ENCODE results near the gene SRCIN1.
"Not testable (repeated sequence)": the region's sequence is repeated elsewhere in the genome, so short reads cannot be mapped to it uniquely, and the experiment has no call there.

SRCIN1 gene

DNA sequence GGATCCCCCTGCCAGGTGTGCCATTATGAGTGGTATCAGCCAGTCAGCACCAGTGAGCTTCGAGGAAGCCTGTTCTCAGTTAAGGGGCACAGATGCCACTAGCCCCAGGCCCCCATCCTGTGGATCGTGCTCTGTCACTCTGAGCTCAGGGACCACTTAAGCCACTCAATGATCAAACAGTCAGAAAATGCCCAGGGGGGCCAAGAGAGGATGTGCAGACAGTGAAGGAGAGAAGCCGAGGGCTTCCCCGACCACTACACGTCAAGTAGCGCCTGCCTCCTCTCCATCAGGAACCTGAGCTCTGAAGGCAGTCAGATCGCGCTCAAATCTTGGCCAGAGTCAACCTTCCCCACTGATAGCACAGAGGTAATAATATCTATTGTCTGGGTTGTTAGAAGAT lies 79.2 kb downstream of the SRCIN1 start:
- DNase-seq (ENCODE audit: low read depth in 1 of 2, low spot score in 1 of 2): not testable (repeated sequence)

DNA sequence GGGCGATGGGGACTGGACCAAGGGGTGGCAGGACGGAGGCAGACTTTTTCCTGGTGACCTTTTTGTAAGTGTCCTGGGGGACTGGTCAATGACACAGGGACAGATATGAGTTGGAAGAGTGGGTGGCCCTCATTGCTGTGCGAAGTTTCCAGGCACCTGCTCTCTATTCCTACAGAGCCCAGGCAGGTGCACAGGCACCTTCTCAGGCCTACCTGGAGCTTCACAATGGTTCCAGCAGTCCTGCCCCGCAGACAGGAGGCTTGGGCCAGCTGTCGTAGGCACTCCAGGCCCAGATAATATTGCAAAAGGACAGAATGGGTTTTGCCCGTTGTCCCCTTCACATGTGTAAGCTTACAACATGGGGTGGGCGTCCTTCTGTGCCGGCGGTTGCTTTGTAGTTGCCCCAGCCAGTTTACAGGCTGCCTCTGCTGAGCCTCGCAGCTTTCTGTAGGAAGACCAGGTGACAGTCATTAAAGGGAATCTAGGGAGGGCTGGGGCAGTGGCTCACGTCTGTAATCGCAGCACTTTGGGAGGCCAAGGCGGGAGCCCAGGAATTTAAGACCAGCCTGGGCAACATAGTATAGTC lies 93.2 kb downstream of the SRCIN1 start:
- no peak for DNase-seq (ENCODE audit: low read depth in 1 of 2, low spot score in 1 of 2)

DNA sequence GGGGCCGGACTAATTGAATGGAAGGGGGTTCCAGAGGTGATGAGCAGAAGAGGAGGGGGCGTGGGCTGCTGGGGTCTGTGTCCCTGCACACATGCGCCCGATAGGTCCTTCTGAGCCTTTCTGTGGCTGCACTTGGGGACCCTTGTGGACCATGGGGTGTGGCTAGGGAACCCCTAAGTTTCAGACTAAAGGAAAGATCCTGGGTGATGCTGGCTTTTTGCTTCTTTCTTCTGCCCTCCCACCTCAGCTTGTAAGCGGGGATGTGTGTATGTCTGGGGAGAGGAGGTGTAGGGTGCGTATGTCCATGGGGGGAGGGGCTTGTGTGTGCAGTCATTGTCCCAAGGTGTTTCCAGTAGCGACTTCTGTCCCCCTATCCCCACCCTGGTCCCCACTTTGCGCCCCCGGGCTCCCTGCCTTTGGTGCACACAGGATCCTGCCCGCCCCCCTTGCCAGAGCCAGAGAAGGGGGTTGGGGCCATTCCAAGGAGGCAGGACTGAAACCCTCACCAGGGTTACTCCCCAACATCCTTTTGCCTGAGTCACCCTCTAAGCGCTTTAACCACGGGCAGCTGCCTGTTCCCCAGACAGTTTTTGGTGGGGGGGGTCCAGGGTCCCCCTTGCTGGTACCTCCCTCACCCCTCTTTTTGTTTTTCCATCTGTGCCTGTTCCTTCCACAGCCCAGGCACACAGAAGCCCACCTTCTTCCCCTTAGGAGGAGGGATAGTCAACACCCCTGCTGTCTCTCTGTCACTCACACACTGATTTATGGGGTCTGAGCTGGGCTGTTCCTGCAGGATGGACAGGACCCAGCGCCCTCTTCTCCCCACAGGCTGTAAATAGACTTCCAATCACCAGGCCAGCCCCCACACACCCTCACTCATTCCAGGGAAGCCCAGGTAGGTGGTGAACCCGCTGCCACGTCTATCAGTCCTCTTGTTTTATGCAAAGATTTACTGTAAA lies 94.3 kb downstream of the SRCIN1 start:
- DNase-seq (ENCODE audit: low read depth in 1 of 2, low spot score in 1 of 2): no peak

DNA sequence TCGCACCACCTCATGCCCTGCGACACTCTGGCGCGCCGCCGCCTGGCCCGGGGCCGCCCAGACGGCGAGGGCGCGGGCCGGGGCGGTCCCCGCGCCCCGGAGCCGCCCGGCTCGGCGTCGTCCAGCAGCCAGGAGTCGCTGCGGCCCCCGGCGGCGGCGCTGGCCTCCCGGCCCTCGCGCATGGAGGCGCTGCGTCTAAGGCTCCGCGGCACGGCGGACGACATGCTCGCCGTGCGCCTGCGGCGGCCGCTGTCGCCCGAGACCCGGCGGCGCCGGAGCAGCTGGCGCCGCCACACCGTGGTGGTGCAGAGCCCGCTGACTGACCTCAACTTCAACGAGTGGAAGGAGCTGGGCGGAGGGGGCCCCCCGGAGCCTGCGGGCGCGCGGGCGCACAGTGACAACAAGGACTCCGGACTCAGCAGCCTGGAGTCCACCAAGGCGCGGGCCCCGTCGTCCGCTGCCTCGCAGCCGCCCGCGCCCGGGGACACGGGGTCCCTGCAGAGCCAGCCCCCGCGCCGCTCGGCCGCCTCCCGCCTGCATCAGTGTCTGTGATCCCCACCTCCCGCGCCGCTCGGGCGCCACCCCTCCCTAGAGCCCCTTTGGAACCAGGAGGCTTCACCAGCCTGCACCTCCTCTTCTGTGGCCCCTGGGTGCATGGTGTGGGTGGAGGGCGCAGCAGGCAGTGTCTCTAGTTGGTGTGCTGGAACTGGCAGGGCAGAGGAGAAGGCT lies 95.2 kb downstream of the SRCIN1 start:
- no peak for DNase-seq (ENCODE audit: low read depth in 1 of 2, low spot score in 1 of 2)

DNA sequence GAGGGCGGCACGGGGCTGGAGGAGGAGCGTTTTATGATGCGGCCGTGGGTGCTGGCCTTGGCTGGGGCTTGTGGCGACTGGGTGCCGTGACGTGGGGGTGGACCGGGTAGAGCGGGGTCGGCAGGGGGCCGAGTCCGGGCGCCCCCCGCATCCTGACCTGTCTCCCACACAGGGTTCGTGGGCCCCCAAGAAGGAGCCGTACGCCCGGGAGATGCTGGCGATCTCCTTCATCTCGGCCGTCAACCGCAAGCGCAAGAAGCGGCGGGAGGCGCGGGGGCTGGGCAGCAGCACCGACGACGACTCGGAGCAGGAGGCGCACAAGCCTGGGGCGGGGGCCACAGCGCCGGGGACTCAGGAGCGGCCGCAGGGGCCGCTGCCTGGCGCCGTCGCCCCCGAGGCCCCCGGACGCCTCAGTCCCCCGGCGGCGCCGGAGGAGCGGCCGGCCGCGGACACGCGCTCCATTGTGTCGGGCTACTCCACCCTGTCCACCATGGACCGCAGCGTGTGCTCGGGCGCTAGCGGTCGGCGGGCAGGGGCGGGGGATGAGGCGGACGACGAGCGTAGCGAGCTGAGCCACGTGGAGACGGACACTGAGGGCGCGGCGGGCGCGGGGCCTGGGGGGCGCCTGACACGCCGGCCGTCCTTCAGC lies 95.9 kb downstream of the SRCIN1 start:
- no peak for DNase-seq (ENCODE audit: low read depth in 1 of 2, low spot score in 1 of 2)

DNA sequence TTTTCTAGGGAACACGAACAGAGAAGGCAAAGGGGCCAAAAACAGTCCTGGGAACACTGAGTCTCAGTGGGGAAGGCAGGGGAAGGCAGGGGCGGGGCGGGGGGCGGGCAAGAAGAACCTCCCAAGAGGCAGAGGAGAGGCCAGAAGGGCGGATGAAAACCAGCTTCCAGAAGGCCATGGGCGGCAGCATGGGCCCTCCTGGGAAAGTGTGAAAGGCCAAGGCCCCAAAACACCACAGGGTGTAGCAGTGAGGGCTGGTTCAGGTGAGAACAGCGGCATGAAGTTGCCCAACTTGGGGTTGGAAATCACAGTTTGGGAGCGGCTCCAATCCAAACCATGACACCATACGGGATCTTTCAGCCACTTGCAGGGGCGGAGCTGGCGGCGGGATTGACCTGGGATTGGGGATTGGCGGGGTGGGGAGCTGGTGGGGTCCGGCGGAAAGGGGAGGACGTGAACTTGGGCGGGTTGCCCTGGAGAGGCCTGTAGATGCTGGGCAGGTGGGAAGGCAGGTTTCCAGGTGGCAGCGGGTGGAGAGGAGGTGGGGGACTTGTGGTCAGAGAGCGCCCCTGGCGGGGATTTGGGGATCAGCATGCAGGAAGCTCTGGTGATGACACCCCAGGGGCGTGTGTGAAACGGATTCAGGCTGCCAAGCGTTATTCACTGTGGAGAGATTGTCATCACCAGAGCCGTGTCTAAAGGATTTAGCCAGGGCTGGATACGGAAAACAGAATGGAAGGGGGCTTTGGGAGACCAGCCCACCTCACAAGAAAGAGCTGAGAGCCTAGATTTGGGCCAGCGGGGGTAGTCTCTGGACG lies 96.6 kb downstream of the SRCIN1 start:
- DNase-seq (ENCODE audit: low read depth in 1 of 2, low spot score in 1 of 2): peak; percentile 28 to 62

DNA sequence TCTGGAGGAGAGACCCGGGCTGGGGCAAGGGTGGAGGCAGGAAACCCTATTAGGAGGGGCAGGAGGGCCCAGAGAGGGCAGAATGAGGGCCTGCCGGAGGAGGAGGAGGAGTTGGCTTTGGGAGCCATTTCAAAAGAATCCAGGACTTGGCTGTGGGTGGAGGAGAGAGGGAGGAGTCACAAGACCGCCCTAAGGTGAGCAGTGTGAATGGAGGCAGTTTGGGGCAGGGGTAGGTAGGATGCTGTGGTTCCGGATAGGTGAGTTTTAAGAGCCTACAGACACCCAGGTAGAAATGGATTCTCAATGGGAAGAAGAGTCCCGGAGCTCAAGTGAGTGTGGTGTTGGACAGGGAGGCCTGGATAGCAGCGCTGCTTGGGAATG lies 97.2 kb downstream of the SRCIN1 start:
- DNase-seq (ENCODE audit: low read depth in 1 of 2, low spot score in 1 of 2): no peak

DNA sequence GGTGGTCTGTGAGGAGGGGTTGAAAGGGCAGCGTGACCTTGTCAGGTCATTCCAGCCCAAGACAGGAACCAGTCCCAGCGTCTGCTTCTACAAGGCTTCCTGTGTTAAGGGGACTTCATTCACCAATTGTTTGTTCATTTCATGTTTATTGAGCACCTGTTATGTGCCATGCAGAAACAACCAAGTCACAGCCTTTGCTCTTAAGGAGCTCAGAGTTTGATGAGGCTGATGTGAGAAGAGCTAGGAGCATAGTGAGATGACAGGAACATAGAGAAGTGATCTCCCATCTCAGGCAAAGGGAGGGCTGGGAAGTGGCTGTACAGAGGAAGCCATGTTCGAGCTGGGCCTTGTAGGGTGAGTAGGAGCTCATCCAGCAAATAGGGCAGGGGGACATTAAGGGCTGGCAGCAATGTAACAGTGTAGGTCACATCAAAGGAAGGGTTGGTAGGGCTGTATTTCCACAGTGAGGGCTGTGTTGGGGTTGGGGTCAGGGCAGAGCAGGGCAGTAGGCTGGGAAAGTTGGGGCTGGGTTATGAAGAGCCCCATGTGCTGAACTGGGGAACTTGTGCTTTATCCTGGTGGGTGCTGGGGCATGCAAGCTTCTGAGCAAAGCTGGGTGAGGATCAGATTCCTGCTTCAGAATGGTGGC lies 97.7 kb downstream of the SRCIN1 start:
- no peak for DNase-seq (ENCODE audit: low read depth in 1 of 2, low spot score in 1 of 2)

DNA sequence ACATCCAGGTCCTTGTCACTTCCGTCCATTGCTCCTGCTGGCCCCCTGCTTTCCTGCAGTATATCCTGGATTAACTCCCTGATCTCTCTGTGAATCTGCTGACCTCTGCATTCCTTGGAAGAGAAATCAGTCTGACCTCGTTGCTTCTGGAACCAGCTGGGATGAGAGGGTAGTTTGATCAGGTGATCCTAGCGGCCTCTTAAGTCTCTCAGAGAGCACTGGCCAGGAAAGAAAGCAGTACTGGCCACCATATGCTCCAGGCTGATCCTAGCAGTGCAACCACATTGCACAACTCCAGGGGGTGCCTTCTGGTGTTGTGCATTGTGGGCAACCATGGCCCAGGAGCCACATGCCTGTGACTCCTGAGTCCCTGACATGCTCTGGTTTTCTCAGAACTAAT lies 98.3 kb downstream of the SRCIN1 start:
- DNase-seq (ENCODE audit: low read depth in 1 of 2, low spot score in 1 of 2): no peak

DNA sequence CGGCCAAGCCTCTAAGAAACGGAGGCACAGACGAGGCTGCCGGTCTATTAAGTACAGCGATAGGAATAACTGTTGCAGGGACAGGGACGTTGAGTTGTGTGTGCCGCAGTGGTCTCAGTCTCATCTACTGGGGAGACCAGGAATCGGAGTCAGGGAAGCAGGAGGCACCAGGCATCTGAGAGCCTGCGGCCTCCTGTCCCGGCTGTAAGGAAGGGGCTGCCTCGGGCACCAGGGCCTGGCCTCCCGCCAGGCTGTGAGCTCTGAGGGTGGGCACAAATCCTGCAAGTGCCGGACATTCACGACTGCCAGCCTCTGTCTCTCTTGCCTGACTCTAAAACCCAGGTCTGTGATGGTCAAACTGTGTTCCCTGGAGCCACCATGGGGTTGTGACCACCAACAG lies 101.5 kb downstream of the SRCIN1 start:
- no peak for DNase-seq (ENCODE audit: low read depth in 1 of 2, low spot score in 1 of 2)

DNA sequence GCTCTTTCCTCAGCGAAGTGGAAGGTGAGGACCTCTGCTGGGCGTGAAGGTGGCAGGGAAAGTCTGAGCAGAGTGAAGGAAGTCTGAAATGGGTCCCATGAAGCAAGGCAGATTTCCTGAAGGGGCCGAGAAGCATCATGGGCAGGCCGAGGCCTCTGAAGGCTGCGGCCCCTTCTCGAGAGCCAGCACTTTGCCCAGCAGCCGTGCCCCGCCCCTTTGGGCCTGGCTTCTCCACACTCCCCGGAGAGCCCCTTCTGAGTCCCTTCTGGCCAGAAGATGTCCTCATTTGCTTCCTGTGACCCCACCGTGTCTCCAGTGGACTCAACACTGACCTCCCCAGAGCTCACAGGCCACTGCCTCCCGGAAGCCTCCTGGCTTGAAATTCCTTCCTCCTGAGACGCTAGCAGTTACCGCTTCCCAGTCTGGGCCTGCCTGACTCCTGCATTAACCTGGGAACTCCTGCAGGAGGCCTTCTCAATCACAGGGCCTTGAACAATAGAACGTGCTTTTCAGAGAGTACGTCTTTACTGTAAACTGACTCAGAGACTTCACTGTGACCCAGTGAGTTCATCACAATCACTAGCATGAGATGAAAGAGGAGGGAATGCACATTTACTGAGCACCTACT lies 102.4 kb downstream of the SRCIN1 start:
- not testable (repeated sequence) for DNase-seq (ENCODE audit: low read depth in 1 of 2, low spot score in 1 of 2)

DNA sequence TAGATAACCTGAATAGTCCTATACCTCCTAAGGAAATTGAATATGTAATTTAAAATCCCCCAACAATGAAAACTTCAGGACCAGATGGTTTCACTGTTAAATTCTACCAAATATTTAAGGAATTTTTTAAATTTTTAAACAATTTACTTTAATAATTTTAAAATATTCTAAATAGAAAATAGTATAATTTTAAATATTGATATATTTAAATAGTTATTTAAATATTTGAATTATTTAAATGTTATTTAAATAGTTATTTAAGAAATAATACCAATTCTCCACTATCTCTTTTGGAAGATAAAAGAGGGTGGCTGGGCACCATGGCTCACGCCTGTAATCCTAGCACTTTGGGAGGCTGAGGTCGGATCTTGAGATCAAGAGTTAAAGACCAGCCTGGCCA lies 104.0 kb downstream of the SRCIN1 start:
- not testable (repeated sequence) for DNase-seq (ENCODE audit: low read depth in 1 of 2, low spot score in 1 of 2)

DNA sequence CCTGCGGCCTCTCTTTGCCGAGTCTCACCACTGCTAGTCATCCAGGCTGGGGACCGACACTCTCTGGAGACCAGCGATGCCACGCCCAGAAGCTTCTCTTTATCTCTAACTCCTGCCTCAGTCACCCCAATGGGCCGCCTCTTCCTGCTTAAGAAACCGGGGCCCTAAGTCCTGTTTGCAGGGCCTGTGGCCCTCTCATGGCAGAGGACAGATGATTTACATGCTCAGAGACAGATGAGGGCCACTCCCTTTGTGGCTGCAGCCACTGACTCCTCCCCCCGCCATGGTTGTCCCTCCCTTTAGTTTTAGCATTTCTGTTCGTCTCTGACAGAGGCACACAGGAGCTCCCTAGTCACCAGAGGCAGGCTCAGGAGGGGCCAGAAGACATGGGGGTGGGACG lies 106.5 kb downstream of the SRCIN1 start:
- DNase-seq (ENCODE audit: low read depth in 1 of 2, low spot score in 1 of 2): not testable (repeated sequence)

DNA sequence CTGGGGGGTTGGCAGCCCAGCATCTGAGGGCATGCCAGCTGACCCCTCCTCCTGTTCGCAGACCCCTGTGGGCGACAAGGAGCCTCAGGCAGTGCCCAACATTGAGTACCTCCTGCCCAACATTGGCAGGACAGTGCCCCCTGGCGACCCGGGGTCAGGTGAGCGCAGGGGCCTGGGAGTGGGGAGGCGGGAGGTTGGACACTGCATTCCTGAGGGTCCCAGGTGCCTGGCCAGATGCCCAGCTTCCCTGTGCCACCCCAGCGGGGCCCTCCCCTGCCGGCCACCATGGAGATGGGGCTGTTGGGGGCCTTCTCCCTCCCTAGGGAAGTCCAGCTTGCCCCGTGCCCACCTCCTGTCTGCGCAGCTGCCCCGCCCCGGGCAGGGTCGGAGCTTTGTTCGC lies 107.4 kb downstream of the SRCIN1 start:
- no peak for DNase-seq (ENCODE audit: low read depth in 1 of 2, low spot score in 1 of 2)

DNA sequence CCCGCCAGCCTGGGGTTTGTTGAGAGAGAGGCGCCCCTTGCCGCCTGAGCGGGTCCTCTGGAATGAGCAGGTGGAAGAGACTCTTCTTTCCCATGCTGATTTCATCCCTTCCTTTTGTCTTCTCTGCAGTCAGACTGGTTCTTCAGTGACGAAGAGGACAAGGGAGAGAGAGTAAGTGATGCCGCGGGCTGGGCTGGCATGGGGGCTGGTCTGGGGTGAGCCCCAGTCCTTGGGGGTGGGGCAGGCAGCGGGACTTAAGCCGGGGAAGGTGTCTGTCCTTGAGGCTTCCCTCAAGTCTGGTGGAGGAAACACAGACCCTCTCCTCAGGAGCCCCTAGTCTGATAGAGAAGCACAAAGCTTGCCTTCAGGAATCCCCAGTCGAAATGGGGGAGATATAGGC lies 108.1 kb downstream of the SRCIN1 start:
- DNase-seq (ENCODE audit: low read depth in 1 of 2, low spot score in 1 of 2): not testable (repeated sequence)

DNA sequence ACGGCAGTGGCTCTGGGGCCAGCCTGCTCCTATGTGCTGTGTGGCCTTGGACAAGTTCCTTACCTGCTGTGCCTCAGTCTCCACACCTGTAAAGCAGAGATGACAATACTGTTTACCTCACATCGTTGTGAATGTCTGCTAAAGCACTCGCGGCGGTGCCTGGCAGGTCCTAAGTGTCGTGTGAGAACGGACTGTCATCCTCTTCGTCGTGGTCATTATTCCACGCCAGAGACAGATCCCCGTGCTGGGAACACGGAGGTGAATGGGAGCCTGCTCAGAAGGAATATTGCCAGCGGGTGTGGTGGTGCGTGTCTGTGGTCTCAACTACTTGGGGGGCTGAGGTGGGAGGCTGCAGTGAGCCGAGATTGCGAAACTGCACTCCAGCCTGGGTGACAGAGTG lies 111.6 kb downstream of the SRCIN1 start:
- not testable (repeated sequence) for DNase-seq (ENCODE audit: low read depth in 1 of 2, low spot score in 1 of 2)

DNA sequence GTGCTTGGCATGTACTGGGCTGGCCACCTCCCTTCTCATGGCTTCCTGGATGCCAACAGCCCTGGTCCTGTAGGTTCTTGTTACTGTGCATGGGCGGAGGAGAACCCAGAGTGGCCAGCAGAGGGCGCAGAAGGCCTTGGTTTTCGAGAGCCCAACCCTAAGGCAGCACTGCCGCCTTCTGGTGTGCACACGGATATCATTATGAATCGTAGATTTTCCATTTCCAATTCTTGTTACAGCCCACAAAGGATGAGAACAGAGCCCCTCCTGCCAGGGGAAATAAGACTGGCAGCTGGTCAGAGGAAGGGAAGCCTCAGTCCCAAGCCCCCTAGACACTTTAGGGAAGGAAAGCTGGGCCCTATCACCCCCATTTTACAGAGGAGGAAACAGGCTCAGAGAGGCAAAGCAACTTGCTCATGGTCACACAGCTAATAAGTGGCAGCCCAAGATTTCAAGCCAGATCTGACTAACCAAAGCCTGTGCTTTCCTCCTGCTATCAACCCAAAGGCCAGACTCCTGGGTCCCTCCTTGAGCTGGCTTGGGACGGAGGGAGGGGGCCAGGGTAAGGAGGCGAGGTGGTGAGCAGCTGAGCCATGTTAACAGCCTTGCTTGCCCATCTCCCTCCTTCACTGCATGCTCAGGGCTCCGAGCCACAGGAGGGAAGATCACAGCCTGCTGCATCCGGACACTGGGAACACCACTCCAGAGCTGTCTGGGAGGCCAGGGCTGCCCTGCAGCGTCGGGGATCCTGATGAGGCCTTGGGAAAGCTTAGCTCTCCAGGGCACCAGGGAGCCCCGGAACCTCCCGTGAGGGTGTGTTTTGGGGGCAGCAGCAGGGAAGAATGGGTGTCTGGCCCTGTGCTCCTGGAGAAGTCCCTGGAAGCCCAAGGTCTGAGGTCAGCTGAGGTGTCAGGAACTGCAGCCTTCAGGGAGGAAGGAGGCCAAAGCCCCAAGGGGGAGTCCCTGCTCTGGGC lies 113.4 kb downstream of the SRCIN1 start:
- DNase-seq (ENCODE audit: low read depth in 1 of 2, low spot score in 1 of 2): peak; percentile 75 to 88

DNA sequence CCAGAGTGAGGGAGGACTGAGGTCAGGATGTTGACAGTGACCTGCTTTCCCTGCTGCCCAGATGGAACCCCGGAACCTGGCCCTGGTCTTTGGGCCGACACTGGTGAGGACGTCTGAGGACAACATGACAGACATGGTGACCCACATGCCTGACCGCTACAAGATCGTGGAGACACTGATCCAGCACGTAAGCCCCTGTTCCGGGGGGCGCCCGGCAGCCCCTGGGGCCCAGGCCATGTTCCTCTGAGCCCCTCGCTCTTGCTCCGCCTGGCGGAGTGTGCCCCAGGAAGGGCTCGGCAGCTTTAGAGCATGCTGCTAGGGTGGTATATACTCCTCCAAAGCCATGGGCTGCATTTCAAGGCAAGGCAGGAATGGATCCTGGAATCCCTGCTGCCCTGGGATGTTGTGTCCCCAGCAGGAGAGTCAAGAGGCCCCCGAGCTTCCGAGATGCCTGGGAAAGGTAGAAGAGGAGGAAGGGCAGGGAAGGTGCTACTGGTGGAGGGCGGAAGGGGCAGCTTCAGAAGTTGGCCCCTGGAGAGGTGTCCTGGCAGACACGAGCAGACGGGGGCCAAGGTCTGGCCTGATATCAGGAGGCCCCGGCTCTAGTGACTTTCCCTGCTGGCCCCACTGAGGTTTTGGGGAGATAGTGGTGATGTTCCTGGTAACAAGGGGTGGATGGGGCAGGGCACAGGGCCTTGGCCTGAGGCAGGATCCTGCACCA lies 114.2 kb downstream of the SRCIN1 start:
- DNase-seq (ENCODE audit: low read depth in 1 of 2, low spot score in 1 of 2): not testable (repeated sequence)

Measured in stimulated activated CD4-positive, alpha-beta T cell treated with anti-CD3 and anti-CD28 coated beads, Interleukin-15, amount 100 ng/mL, for 1 hour (primary cell).